GM23338 (cell line): Measurements from ENCODE around the gene GADD45A. TPM values are rescaled to one million over a fixed set of nuclear protein-coding genes. Genes with fewer than 3 reads are reported as not detected.

ENCODE experiments used
- ATAC-seq: fragments of 200-7000 bp; cut with Tn5 transposase; 3 replicates; pipeline ENCODE4 v1.9.1; 2020
- DNase-seq: peaks from one replicate; pipeline ENCODE4 v3.0.0-alpha.2; 2015; ENCODE audit warnings: low spot score
- H2AFZ ChIP-seq: fragments of 200-600 bp; sonication (generic); 2 replicates; pipeline ENCODE4 v1.8.0; 2016; ENCODE audit warnings: antibody characterized with exemption, mild to moderate bottlenecking, moderate library complexity
- H3F3A ChIP-seq: fragments of 200-600 bp; sonication (generic); replicated peaks from 2 replicates; pipeline ENCODE4 v1.8.0; 2017; ENCODE audit warnings: antibody characterized with exemption, mixed run types, low read depth
- H3K27ac ChIP-seq: fragments of 200-600 bp; sonication (generic); 2 replicates; pipeline ENCODE4 v1.6.1; 2016; ENCODE audit warnings: low read depth
- H3K27me3 ChIP-seq: fragments of 200-600 bp; sonication (generic); 2 replicates; pipeline ENCODE4 v1.8.0; 2016; ENCODE audit warnings: mild to moderate bottlenecking, mixed run types, moderate library complexity; ENCODE audit not compliant: insufficient read depth
- H3K36me3 ChIP-seq: fragments of 200-600 bp; sonication (generic); 2 replicates; pipeline ENCODE4 v1.8.0; 2016; ENCODE audit warnings: mild to moderate bottlenecking; ENCODE audit not compliant: insufficient read depth
- H3K4me1 ChIP-seq: fragments of 200-600 bp; sonication (generic); 2 replicates; pipeline ENCODE4 v1.8.0; 2016; ENCODE audit warnings: mild to moderate bottlenecking, moderate library complexity; ENCODE audit not compliant: insufficient read depth
- H3K4me2 ChIP-seq: fragments of 200-600 bp; sonication (generic); 2 replicates; pipeline ENCODE4 v1.7.1; 2017; ENCODE audit warnings: mixed run types
- H3K4me3 ChIP-seq: fragments of 200-600 bp; sonication (generic); 2 replicates; pipeline ENCODE4 v1.6.1; 2016; ENCODE audit warnings: mixed run types
- H3K79me2 ChIP-seq: fragments of 200-600 bp; sonication (generic); replicated peaks from 2 replicates; pipeline ENCODE4 v1.8.0; 2017; ENCODE audit warnings: mild to moderate bottlenecking; ENCODE audit not compliant: insufficient read depth
- H3K9me2 ChIP-seq: fragments of 200-600 bp; sonication (generic); 2 replicates; pipeline ENCODE4 v1.8.0; 2017; ENCODE audit not compliant: insufficient read depth
- H4K20me1 ChIP-seq: fragments of 200-600 bp; sonication (generic); replicated peaks from 2 replicates; pipeline ENCODE4 v1.8.0; 2017; ENCODE audit warnings: mild to moderate bottlenecking; ENCODE audit not compliant: insufficient read depth
- H3K27ac Mint-ChIP-seq: 2 replicates; pipeline ENCODE4 v1.8.0; 2020; ENCODE audit warnings: inconsistent platforms, mild to moderate bottlenecking, moderate library complexity, mixed read lengths
- H3K27me3 Mint-ChIP-seq: 3 replicates; pipeline ENCODE4 v1.8.0; 2022; ENCODE audit warnings: low read depth, mild to moderate bottlenecking, moderate library complexity, mixed read lengths, inconsistent platforms; ENCODE audit not compliant: insufficient read depth, poor library complexity
- H3K36me3 Mint-ChIP-seq: 3 replicates; pipeline ENCODE4 v1.8.0; 2021; ENCODE audit warnings: low read depth, mild to moderate bottlenecking, inconsistent platforms, moderate library complexity, mixed read lengths
- H3K4me1 Mint-ChIP-seq: 3 replicates; pipeline ENCODE4 v1.8.0; 2020; ENCODE audit warnings: mild to moderate bottlenecking, inconsistent platforms, mixed read lengths
- H3K4me3 Mint-ChIP-seq: 3 replicates; pipeline ENCODE4 v1.8.0; 2021; ENCODE audit warnings: moderate library complexity, mild to moderate bottlenecking, inconsistent platforms, mixed read lengths
- H3K9me3 Mint-ChIP-seq: 3 replicates; pipeline ENCODE4 v1.8.0; 2020; ENCODE audit warnings: moderate library complexity, mild to moderate bottlenecking, inconsistent platforms, mixed read lengths
- EZH2phosphoT487 ChIP-seq: fragments of 200-600 bp; sonication (generic); IDR thresholded peaks from one replicate; pipeline ENCODE4 v1.8.1; 2018; ENCODE audit warnings: antibody characterized with exemption; ENCODE audit not compliant: unreplicated experiment
- JUNB ChIP-seq: IDR thresholded peaks from one replicate; pipeline ENCODE4 v1.6.1; 2016; ENCODE audit warnings: antibody characterized with exemption; ENCODE audit not compliant: unreplicated experiment
- NANOG ChIP-seq: IDR thresholded peaks from 2 replicates; pipeline ENCODE4 v1.6.1; 2016; ENCODE audit warnings: antibody characterized with exemption, borderline replicate concordance
- POLR2AphosphoS5 ChIP-seq: IDR thresholded peaks from 2 replicates; pipeline ENCODE4 v1.6.1; 2016; ENCODE audit warnings: antibody characterized with exemption, low read depth
- STAT1 ChIP-seq: IDR thresholded peaks from one replicate; pipeline ENCODE4 v1.6.1; 2016; ENCODE audit warnings: antibody characterized with exemption; ENCODE audit not compliant: unreplicated experiment
- ZNF114 ChIP-seq: fragments of 250-450 bp; sonication (Bioruptor Pico); IDR thresholded peaks from 2 replicates; pipeline ENCODE4 v1.5.0; 2020; ENCODE audit warnings: mild to moderate bottlenecking, moderate library complexity
- polyA plus RNA-seq: library from polyadenylated mRNA; unstranded; fragments of >200 nt; fragmentation: Nextera tagmentation; extraction: Ambion mirVana; gene quantifications from 2 replicates; pipeline ENCODE4 v1.2.1, GENCODE V29; 2016
- total RNA-seq: library from RNA; depleted of rRNA; stranded (reverse); fragments of >200 nt; shearing (Covaris generic); gene quantifications from 2 replicates; pipeline ENCODE4 v1.2.3, GENCODE V29; 2014
- TF ChIP-seq, protein P1 (sequence below), 2 experiments: fragments of 200-600 bp in 1 of 2; sonication (generic) in 1 of 2; conservative IDR thresholded peaks; 2 replicates each; pipeline versions ENCODE4 v1.5.1 to v1.6.1; 2016 to 2017; ENCODE audit warnings: antibody characterized with exemption in 2 of 2, low read depth in 2 of 2, mild to moderate bottlenecking in 2 of 2, moderate library complexity in 1 of 2
- TF ChIP-seq, protein P2 (sequence below): IDR thresholded peaks from 2 replicates; pipeline ENCODE4 v1.6.1; 2016; ENCODE audit warnings: antibody characterized with exemption

GADD45A gene
- total and polyA plus RNA-seq, 2 experiments from 2014 or later: 25.9 to 39.5 TPM

DNA sequence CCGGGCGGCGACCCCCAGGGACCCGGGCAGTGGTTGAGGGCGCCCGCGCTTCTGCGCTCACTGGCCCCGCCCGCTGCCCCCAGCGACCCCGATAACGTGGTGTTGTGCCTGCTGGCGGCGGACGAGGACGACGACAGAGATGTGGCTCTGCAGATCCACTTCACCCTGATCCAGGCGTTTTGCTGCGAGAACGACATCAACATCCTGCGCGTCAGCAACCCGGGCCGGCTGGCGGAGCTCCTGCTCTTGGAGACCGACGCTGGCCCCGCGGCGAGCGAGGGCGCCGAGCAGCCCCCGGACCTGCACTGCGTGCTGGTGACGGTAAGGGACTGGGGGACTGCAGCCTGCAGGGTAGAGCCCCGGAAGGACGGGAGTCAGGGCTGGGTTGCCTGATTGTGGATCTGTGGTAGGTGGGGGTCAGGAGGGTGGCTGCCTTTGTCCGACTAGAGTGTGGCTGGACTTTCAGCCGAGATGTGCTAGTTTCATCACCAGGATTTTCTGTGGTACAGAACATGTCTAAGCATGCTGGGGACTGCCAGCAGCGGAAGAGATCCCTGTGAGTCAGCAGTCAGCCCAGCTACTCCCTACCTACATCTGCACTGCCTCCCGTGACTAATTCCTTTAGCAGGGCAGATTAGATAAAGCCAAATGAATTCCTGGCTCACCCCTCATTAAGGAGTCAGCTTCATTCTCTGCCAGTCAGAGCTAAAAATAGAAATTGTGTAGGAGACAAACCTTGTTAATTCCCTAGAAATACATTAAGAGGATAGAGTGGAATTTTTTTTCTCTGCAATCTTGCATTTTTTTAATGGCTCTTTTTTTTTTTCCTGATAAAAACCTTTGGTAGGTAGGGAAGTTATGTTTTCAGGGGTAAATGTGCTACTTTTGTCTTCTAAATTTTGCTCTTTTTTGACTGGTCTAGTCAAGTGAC is 1.5 kb downstream of the GADD45A start:
- Histone ChIP-seq H3K9me2 (no peaks in the 10 kb centered on the region), H3K27me3 (no peaks in the 10 kb centered on the region), H3K4me2 (peak overlapping the region; percentile 82), H3K36me3 (peaks cover 7% of the 10 kb centered on the region), H2AFZ (peak overlapping the region; percentile 33; the same call in 1 of the 2 replicates), H3K4me3 (peak overlapping the region; percentile 95), H4K20me1 (peaks cover 4% of the 10 kb centered on the region; the same call in 1 of the 2 replicates), H3F3A (0 out of 2 replicates have a peak, but pooled peaks cover 3% of the 10 kb centered on the region), H3K27ac (0 out of 2 replicates have a peak overlapping the region, but pooled peaks have one; percentile 17), H3K79me2 (peaks cover 15% of the 10 kb centered on the region), H3K4me1 (peaks cover 17% of the 10 kb centered on the region)
- peak; percentile 63 for DNase-seq
- TF ChIP-seq EZH2phosphoT487 (no peak), POLR2AphosphoS5 (0 out of 2 replicates have a peak, but pooled peaks have one; percentile 7)
- peaks cover 7% of the 10 kb centered on the region for H3K27me3 Mint-ChIP-seq
- H3K36me3 Mint-ChIP-seq: peaks cover 25% of the 10 kb centered on the region
- H3K9me3 Mint-ChIP-seq: no peaks in the 10 kb centered on the region; the same call in 2 of the 3 replicates
- H3K4me3 Mint-ChIP-seq: peak overlapping the region; percentile 91
- peak overlapping the region; percentile 96 for H3K27ac Mint-ChIP-seq
- peaks cover 27% of the 10 kb centered on the region for H3K4me1 Mint-ChIP-seq
- ATAC-seq: peak; percentile 26

DNA sequence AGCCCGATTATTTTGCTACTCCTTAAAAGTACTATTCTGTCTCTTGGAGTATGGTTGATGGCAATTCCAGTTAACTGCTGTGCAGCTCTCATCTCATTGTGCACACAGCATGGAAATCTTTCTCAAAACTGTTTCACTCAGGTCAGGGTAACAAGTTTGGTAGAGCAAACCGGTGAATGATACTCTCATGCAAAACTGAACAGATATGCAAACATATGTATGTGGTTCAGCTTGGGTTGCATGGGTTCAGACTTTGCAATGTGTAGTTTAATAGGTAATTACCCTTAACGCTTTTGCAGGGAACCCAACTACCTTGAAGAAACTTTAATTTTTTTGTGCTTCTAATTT is 2.2 kb downstream of the GADD45A start:
- Histone ChIP-seq H3K4me1 (peaks cover 17% of the 10 kb centered on the region), H3K9me2 (no peaks in the 10 kb centered on the region), H3K79me2 (peaks cover 15% of the 10 kb centered on the region), H3K4me2 (peak overlapping the region; percentile 82), H3F3A (0 out of 2 replicates have a peak, but pooled peaks cover 3% of the 10 kb centered on the region), H3K36me3 (peaks cover 7% of the 10 kb centered on the region), H2AFZ (no peak overlapping the region), H3K27ac (0 out of 2 replicates have a peak overlapping the region, but pooled peaks have one; percentile 17), H3K4me3 (peak overlapping the region; percentile 95), H4K20me1 (peaks cover 4% of the 10 kb centered on the region; the same call in 1 of the 2 replicates), H3K27me3 (no peaks in the 10 kb centered on the region)
- no peaks in the 10 kb centered on the region; the same call in 2 of the 3 replicates for H3K9me3 Mint-ChIP-seq
- TF ChIP-seq EZH2phosphoT487: no peak
- TF ChIP-seq, protein P1, sequence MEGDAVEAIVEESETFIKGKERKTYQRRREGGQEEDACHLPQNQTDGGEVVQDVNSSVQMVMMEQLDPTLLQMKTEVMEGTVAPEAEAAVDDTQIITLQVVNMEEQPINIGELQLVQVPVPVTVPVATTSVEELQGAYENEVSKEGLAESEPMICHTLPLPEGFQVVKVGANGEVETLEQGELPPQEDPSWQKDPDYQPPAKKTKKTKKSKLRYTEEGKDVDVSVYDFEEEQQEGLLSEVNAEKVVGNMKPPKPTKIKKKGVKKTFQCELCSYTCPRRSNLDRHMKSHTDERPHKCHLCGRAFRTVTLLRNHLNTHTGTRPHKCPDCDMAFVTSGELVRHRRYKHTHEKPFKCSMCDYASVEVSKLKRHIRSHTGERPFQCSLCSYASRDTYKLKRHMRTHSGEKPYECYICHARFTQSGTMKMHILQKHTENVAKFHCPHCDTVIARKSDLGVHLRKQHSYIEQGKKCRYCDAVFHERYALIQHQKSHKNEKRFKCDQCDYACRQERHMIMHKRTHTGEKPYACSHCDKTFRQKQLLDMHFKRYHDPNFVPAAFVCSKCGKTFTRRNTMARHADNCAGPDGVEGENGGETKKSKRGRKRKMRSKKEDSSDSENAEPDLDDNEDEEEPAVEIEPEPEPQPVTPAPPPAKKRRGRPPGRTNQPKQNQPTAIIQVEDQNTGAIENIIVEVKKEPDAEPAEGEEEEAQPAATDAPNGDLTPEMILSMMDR (conservative IDR thresholded peaks at IDR 0.05; ENCODE audit: low read depth in 2 of 2): no peak
- TF ChIP-seq ZNF114 (CRISPR knock-in tag): no peak
- no peak for TF ChIP-seq JUNB
- TF ChIP-seq STAT1: no peak
- TF ChIP-seq, protein P2, sequence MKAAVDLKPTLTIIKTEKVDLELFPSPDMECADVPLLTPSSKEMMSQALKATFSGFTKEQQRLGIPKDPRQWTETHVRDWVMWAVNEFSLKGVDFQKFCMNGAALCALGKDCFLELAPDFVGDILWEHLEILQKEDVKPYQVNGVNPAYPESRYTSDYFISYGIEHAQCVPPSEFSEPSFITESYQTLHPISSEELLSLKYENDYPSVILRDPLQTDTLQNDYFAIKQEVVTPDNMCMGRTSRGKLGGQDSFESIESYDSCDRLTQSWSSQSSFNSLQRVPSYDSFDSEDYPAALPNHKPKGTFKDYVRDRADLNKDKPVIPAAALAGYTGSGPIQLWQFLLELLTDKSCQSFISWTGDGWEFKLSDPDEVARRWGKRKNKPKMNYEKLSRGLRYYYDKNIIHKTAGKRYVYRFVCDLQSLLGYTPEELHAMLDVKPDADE: no peak
- TF ChIP-seq NANOG: no peak
- H3K4me3 Mint-ChIP-seq: peak overlapping the region; percentile 91
- DNase-seq: no peak
- peaks cover 7% of the 10 kb centered on the region for H3K27me3 Mint-ChIP-seq
- peaks cover 27% of the 10 kb centered on the region for H3K4me1 Mint-ChIP-seq
- ATAC-seq: no peak
- peak overlapping the region; percentile 96; the same call in 1 of the 2 replicates for H3K27ac Mint-ChIP-seq
- H3K36me3 Mint-ChIP-seq: peaks cover 25% of the 10 kb centered on the region
